KMS-11 (cell line): ENCODE results near the gene RCAN2.

Experiments
- H2AFZ ChIP-seq: fragments of 200-600 bp; sonication (generic); 2 replicates; pipeline ENCODE4 v1.6.1; 2016; ENCODE audit warnings: antibody characterized with exemption, mixed run types, low read depth
- H3K27ac ChIP-seq: fragments of 200-600 bp; sonication (generic); 2 replicates; pipeline ENCODE4 v1.6.1; 2016; ENCODE audit warnings: mild to moderate bottlenecking, mixed run types
- H3K27me3 ChIP-seq: fragments of 200-600 bp; sonication (generic); 2 replicates; pipeline ENCODE4 v1.6.1; 2017; ENCODE audit warnings: mild to moderate bottlenecking, low read depth, mixed run types, moderate library complexity; ENCODE audit not compliant: insufficient read depth
- H3K36me3 ChIP-seq: fragments of 200-600 bp; sonication (generic); 2 replicates; pipeline ENCODE4 v1.6.1; 2017; ENCODE audit warnings: mild to moderate bottlenecking, mixed run types; ENCODE audit not compliant: insufficient read depth
- H3K4me1 ChIP-seq: fragments of 200-600 bp; sonication (generic); 2 replicates; pipeline ENCODE4 v1.6.1; 2016; ENCODE audit warnings: mild to moderate bottlenecking, low read depth, mixed run types; ENCODE audit not compliant: poor library complexity, severe bottlenecking
- H3K4me2 ChIP-seq: fragments of 200-600 bp; sonication (generic); 2 replicates; pipeline ENCODE4 v1.7.0; 2016; ENCODE audit warnings: mild to moderate bottlenecking, mixed run types
- H3K4me3 ChIP-seq: fragments of 200-600 bp; sonication (generic); IDR thresholded peaks from 2 replicates; pipeline ENCODE4 v1.6.1; 2017; ENCODE audit warnings: low read depth, low read length, mixed read lengths; ENCODE audit not compliant: insufficient read depth
- H3K79me2 ChIP-seq: fragments of 200-600 bp; sonication (generic); 2 replicates; pipeline ENCODE4 v1.6.1; 2016; ENCODE audit warnings: low read depth, mixed run types; ENCODE audit not compliant: insufficient read depth
- H3K9ac ChIP-seq: fragments of 200-600 bp; sonication (generic); 2 replicates; pipeline ENCODE4 v1.6.1; 2016; ENCODE audit warnings: mild to moderate bottlenecking, mixed run types
- H4K20me1 ChIP-seq: fragments of 200-600 bp; sonication (generic); 2 replicates; pipeline ENCODE4 v1.6.1; 2016; ENCODE audit warnings: mild to moderate bottlenecking, mixed run types; ENCODE audit not compliant: insufficient read depth
- CTCF ChIP-seq: fragments of 200-600 bp; sonication (generic); conservative IDR thresholded peaks from 2 replicates; pipeline ENCODE4 v1.6.1; 2017; ENCODE audit warnings: low read depth, mild to moderate bottlenecking, antibody characterized with exemption, low read length, moderate library complexity, mixed read lengths

The RCAN2 gene

GRCh38 chr6:46236752-46237151 lies 254.5 kb downstream of the RCAN2 start:
- Histone ChIP-seq H2AFZ (no peak overlapping the region), H3K36me3 (no peaks in the 10 kb centered on the region), H3K27me3 (no peaks in the 10 kb centered on the region), H3K27ac (no peak overlapping the region), H3K4me2 (no peak overlapping the region), H3K4me1 (no peaks in the 10 kb centered on the region), H4K20me1 (no peaks in the 10 kb centered on the region), H3K9ac (no peak overlapping the region), H3K4me3 (no peak overlapping the region), H3K79me2 (no peaks in the 10 kb centered on the region)
- TF ChIP-seq CTCF: no peak

GRCh38 chr6:46235242-46235641 lies 256.0 kb downstream of the RCAN2 start:
- Histone ChIP-seq H3K4me2 (no peak overlapping the region), H3K27ac (no peak overlapping the region), H4K20me1 (no peaks in the 10 kb centered on the region), H2AFZ (no peak overlapping the region), H3K79me2 (no peaks in the 10 kb centered on the region), H3K27me3 (no peaks in the 10 kb centered on the region), H3K4me3 (no peak overlapping the region), H3K36me3 (no peaks in the 10 kb centered on the region), H3K4me1 (no peaks in the 10 kb centered on the region), H3K9ac (no peak overlapping the region)
- no peak for TF ChIP-seq CTCF

- Histone ChIP-seq H3K36me3 (no peaks in the 10 kb centered on the region), H3K27ac (no peak overlapping the region), H3K27me3 (no peaks in the 10 kb centered on the region), H4K20me1 (no peaks in the 10 kb centered on the region), H3K4me2 (no peak overlapping the region), H2AFZ (no peak overlapping the region), H3K4me3 (no peak overlapping the region), H3K9ac (no peak overlapping the region), H3K79me2 (no peaks in the 10 kb centered on the region), H3K4me1 (no peaks in the 10 kb centered on the region)
- TF ChIP-seq CTCF: no peak
These were observed 256.5 kb downstream of the RCAN2 start for GRCh38 chr6:46234700-46235099.

GRCh38 chr6:46234156-46234556 lies 257.1 kb downstream of the RCAN2 start:
- no peaks in the 10 kb centered on the region for H3K27me3 ChIP-seq
- H3K4me3 ChIP-seq: no peak overlapping the region
- no peak overlapping the region for H3K27ac ChIP-seq
- no peaks in the 10 kb centered on the region for H3K79me2 ChIP-seq
- no peaks in the 10 kb centered on the region for H3K36me3 ChIP-seq
- no peaks in the 10 kb centered on the region for H4K20me1 ChIP-seq
- no peak overlapping the region for H3K4me2 ChIP-seq
- no peak for TF ChIP-seq CTCF
- no peaks in the 10 kb centered on the region for H3K4me1 ChIP-seq
- no peak overlapping the region for H2AFZ ChIP-seq
- H3K9ac ChIP-seq: no peak overlapping the region

- no peak overlapping the region for H3K4me3 ChIP-seq
- H3K4me1 ChIP-seq: no peaks in the 10 kb centered on the region
- H3K27ac ChIP-seq: no peak overlapping the region
- H3K9ac ChIP-seq: no peak overlapping the region
- H3K4me2 ChIP-seq: no peak overlapping the region
- H3K27me3 ChIP-seq: no peaks in the 10 kb centered on the region
- no peak for TF ChIP-seq CTCF
- no peaks in the 10 kb centered on the region for H3K36me3 ChIP-seq
- no peak overlapping the region for H2AFZ ChIP-seq
- no peaks in the 10 kb centered on the region for H4K20me1 ChIP-seq
- H3K79me2 ChIP-seq: no peaks in the 10 kb centered on the region
These were observed 258.1 kb downstream of the RCAN2 start for GRCh38 chr6:46233129-46233528.
